Stimulated activated CD8-positive, alpha-beta memory T cell treated with anti-CD3 and anti-CD28 coated beads, Interleukin-4, amount 100 ng/mL, for 24 hours (primary cell): ENCODE data around the gene MS4A5.
"Not testable (repeated sequence)": the region's sequence is repeated elsewhere in the genome, so short reads cannot be mapped to it uniquely, and the experiment has no call there.

Source experiments
- DNase-seq: peaks from one replicate; pipeline ENCODE4 v3.0.0-alpha.2; 2020; ENCODE audit warnings: low read depth

MS4A5 gene, protein sequence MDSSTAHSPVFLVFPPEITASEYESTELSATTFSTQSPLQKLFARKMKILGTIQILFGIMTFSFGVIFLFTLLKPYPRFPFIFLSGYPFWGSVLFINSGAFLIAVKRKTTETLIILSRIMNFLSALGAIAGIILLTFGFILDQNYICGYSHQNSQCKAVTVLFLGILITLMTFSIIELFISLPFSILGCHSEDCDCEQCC

DNA sequence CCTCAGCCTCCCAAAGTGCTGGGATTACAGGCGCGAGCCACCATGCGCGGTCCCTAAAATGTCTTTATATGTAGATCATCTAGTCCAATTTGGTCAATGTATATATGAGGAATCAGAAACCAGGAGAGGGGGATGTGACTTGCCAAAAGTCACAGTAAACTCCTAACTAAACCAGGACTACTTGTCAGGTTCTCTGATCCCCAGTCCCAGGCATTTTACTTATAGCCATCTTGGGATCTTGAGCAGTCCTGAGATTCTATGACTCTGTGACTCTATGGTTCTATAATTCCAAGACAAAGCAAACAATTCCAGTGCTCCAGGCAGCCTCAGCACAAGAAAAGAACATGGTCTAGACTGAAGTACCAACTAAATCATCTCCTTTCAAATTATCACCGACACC is at the start of gene MS4A5:
TSS of gene MS4A5 (plus strand) at position 301 of the 400 bp plus-strand sequence. CDS start 103 bp downstream, outside the sequence.
- DNase-seq: no peak

DNA sequence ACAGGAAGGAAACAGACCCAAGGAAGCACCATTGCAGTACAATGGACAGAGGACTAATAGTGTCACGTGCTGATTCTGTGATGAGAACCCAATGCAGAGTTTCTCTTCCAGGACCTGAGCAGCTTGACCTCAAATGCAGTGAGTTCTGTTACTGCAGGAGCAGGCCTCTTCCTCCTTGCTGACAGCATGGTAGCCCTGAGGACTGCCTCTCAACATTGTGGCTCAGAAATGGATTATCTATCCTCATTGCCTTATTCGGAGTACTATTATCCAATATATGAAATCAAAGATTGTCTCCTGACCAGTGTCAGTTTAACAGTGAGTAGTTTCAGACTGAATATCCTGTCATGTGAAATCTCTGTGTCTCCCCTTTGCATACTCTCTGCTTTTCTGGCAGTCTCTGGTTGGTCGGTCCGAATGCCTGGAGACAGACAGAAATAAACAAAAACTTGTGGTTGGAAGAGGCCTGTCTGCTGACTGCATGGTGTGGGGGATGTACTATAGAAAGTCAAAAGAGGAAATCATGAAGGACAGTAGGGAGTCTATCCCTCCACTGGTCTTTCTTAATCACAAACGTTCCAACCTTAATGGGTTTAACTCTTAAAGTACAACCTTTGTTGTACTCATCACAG is 40.0 kb upstream of the MS4A5 start:
- no peak for DNase-seq

DNA sequence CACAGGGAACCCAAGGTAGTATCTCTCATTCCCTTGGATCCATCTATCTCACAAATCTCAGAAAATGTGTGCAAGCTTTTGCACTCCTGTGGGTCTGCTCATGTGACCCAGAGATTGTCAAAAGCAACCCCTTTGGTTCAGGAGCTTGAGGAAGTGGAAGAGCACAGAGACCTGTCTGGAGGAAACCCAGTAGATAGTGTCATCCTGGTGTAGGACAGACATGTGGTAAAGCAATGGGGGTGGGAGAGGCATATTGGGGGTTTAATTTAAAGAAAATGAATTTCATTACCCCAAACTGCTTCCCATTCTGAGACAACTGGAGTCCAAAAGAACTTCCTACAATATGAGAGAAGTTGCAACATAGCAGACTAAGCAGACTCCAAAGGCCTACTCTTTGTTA is 39.0 kb upstream of the MS4A5 start:
- DNase-seq: no peak

DNA sequence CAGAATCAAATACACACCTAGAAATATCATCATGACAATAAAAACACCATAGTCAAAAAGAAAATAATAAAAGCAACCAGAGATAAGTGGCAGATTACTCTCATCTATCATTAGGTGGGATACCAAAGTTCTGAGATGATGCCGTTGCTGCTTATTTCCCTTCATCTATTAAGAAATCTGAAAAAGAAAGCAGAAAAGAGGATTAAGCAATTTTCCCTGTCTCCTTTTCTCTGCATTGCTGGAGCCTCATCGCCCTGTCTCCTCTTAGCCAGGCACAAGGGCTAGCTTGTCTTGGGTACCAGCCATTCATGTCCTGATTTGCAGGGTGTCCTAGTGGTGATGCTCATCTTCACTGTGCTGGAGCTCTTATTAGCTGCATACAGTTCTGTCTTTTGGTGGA is 37.0 kb upstream of the MS4A5 start:
- no peak for DNase-seq

DNA sequence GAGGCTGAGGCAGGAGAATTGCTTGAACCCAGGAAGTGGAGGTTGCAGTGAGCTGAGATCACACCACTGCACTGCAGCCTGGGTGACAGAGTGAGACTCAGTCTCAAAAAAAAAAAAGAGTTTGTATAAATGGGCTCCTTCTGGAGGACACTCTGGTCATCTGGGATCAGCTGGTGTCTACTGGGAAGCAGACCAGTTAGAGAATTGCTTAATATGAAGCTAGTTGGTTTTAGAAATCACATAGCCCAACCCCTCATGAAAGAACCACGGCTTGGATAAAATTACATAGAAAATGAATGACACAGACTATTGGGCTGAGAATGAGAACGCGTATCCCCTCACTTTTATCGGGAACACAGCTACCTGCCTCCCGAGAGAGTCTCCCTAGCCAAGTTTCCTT is 36.4 kb upstream of the MS4A5 start:
- no peak for DNase-seq

DNA sequence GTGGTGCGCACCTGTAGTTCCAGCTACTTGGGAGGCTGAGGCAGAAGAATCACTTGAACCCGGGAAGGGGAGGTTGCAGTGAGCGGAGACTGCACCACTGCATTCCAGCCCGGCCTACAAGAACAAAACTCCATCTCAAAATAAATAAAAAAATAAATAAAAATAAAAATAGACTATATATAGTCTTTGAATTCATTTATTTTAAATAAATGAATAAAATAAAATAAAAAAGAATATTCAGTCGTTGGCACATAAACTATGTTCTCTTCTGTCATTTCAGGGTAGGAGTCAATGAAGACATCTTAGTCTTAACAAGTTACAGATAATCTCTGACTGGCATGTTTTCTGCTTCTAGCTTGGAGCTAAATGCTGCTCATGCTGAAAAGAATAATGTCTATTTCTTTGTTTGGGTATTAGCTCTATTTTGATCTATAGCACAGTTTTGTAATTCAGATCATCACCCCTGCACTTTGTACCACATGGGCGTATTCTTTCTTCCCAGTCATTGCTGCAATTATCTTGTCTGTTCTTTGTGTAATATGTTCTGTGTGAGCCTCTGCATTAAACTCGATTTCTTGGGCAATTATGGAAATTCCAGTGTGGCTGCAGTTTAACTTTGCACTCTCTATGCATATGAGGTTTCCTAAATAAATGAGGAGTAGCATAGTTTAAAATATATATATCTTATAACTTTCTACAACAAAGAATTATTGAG is 34.5 kb upstream of the MS4A5 start:
- DNase-seq: no peak

DNA sequence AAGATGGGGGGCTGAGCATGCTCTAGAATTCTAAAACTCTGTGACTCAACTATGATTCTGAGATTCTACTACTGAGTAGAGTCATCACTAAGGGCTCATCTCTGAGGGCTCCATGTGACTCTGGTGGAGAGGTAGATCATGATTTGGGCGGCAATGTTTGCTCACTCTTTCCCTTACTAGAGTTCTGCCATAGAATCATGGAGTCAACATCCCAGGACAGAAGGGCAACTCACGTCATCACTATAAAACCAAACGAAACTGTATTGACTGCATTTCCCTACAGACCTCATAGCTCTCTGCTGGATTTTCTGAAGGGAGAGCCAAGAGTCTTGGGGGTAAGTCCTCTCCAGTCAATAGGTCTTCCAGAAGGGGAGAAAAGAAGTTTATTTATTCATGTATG is 33.0 kb upstream of the MS4A5 start, which contains the start of gene MS4A14:
TSS of gene MS4A14 (plus strand) at position 78 of the 400 bp plus-strand sequence. CDS start at position 198, 120 bp downstream.
- DNase-seq: no peak

DNA sequence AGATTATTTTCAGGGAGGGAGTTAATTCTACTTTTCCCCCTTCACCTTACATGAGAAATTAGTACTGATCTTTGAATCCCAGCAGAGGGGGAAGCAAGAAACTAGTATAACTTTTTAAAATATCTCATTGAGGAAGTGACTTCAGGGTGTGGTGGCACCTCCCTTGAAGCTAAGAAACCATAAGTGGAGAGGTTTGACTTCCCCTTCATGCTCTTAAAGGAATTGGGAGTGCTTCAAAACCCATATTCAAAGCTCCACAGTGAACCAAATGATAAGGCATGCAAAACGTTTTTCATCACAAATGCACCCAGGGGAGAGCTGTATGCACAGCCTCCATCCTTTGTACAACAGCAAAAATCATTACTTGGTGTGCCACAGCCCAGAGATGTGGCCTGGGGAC is 32.6 kb upstream of the MS4A5 start:
- DNase-seq: no peak

DNA sequence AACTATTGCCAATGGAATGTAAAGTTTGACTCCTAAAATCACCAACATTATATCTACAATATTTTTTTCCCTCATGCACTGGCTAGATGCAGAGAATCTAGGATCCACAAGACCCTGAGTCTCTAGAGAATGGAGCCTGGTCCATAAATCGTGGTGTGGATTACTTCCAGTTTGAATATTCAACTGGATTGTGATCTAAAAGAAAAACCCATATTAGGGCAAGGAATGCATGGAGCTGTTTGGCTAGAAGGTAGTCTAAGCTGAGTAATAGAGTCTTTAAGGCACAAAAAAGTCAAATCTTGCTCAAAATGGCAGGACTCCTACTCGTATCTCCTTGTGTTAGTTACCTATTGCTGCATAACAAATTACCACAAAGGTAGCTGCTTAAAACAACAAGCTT is 9.4 kb upstream of the MS4A5 start:
- no peak for DNase-seq

DNA sequence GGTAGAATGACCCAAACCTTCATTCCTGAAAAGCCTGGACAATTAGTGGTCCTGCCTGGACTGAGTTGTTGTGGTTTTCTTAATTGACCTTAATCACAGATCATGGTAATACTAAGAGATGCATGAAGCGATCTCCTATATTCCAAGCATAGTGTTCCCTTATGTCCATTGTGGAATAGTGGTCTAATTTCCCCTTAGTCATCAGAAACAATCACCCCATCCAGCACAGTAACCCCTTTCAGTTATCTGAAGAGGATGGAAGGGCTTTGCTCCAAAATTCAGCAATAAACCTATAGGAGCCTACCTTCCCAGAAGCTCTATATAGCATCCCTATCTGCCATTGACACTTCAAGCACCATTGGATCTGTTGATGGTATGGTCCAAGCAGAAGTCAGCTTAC is 6.8 kb upstream of the MS4A5 start:
- DNase-seq: no peak

DNA sequence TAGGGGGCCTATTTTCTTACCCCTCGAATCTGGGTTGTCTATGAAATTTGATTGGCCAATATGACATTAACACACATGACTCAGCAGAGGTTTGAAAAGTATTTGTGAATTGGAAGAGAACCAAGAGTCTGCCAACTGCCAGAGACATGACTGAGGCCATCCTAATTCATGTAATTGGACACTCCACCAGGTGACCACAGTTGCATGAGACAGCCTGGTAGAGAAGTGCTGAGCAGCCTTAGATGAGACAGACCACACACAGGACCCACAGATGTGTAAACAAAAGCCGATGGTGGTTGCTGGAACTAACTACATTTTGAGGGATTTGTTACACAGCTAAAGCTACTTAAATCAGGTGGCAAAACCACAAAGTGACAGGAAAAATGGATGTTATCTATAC is 855 bp upstream of the MS4A5 start:
- DNase-seq: no peak

DNA sequence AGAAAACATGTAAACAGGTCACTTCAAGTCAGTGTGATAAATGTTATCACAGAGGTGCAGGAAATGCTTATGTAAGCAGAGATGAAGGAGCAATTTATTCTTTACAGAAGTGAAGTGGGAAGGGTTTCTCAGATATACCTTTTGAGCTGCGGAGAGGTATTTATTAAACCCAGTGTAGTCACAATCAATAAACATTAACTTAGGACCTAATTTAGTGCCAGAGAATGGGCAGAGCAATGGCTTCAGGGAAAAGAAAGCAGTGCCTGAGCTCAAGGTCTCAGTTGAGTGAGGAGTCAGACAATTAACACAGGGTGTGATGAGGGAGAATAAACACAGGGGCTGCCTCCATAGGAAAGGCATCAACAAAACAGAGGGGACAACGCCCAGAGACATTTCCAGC is 1.9 kb downstream of the MS4A5 start:
- no peak for DNase-seq

DNA sequence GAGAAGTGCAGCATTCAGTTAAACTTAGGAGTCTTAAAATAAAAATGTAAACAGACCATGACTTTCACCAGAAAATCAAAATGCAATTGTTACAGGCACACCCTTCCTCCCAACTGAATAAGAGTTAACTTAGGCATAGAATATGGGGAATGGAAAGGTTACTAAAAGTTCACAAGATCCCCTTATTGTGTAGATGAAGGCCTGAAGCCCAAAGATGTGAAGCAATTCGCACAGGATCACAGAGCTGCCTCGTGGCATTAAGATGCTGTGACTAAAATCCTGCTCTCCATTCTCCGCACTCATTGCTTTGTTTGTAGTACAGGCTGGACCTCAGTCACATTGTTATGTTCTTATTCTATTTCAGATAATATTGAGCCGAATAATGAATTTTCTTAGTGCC is 4.0 kb downstream of the MS4A5 start:
- no peak for DNase-seq

DNA sequence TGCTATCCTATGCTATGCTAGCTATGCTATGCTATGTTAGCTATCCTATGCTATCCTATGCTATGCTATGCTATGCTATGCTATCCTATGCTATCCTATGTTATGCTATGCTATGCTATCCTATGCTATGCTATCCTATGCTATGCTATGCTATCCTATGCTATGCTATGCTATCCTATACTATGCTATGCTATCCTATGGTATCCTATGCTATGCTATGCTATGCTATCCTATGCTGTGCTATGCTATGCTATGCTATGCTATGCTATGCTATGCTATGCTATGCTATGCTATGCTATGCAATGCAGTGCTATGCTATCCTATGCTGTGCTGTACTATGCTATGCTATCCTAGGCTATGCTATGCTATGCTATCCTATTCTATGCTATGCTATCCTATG is 17.7 kb downstream of the MS4A5 start:
- DNase-seq: no peak

DNA sequence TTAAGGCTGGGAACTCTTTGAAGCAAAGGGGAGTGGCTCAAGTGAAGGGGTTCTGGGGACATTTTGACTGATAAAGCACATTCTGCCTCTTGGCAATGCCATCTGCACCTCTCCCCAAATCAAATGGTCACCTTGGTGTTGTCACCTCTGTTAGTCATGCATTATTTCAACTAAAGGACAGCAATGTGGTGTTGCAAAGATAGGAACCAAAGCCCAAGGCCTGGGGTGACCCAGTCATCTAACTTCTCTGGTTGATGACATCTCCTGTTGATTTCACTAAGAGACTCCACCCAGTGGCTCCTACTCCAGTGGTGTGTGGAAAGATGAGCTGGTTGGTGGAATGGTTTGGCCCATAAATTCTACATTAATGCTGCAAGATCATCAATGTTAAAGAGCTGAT is 18.5 kb downstream of the MS4A5 start:
- no peak for DNase-seq

DNA sequence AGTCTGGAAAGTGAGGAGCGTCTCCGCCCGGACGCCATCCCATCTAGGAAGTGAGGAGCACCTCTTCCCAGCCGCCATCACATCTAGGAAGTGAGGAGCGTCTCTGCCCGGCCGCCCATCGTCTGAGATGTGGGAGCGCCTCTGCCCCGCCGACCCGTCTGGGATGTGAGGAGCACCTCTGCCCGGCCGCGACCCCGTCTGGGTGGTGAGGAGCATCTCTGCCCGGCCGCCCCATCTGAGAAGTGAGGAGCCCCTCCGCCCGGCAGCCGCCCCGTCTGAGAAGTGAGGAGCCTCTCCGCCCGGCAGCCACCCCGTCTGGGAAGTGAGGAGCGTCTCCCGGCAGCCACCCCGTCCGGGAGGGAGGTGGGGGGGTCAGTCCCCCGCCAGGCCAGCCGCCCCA is 21.8 kb downstream of the MS4A5 start:
- DNase-seq: not testable (repeated sequence)

DNA sequence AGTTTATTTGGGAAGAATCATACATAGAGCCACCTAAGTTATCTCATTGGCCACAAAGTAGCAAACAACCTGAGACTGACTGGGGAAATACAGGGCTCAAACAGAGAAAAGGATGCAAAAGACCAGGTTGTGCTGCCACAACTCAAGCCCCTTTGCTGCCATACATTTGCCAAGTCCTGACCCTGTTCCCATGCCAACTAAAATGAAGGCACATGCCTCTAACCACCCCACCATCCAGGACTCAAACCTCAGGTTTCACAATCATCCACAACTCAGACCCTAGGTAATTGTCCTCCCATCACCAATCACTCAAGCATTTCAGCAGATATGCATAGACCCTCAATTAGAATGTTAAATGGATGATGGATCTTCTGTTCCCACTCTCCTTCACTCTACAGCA is 24.8 kb downstream of the MS4A5 start:
- DNase-seq: no peak

DNA sequence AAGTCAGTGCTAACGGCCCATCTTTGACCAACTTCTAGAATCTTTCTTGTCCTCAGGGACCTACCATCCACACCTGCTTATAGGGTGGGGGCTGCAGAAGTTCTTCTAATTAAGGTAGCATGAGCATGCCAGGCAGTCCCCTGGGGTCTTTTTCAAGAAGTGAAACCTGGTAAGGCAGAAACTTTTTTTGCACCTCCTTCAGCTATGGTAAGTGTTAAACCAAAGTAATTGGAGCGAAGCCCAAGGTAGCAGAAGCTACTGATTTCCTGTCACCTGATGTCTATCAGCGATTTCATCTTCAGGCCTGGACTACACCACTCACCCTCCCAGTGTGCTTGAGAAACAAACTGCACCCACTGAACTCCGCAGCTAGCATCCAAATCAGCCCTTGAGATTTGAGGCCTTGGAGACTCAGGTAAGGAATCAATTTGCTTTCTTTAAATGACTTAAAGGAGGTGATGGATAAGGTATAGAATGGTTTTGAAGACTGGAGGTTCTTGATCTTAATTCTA is 26.2 kb downstream of the MS4A5 start, which contains the start of gene MS4A1:
TSS of gene MS4A1 (plus strand) at position 317 of the 512 bp plus-strand sequence. CDS start 6,528 bp downstream, outside the sequence.
- no peak for DNase-seq

DNA sequence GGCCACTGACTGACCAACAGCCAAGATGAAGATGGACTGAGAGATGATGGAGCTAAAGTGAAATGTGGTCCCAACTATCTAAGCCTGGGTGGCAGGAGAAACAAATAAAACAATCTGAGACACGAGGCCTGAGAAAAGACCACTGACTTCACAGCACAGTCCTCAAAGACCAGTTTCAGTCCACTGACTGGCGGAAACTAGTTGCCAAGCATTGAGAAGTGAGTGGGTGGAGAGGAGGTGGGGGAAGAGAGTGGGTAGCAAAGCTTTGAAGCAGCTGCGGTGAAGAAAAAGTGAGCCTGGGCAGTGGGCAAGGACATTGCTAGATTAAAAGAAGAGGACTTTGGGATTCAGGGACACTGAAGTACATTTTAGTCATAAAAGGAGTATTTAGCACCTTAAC is 28.2 kb downstream of the MS4A5 start:
- DNase-seq: no peak

DNA sequence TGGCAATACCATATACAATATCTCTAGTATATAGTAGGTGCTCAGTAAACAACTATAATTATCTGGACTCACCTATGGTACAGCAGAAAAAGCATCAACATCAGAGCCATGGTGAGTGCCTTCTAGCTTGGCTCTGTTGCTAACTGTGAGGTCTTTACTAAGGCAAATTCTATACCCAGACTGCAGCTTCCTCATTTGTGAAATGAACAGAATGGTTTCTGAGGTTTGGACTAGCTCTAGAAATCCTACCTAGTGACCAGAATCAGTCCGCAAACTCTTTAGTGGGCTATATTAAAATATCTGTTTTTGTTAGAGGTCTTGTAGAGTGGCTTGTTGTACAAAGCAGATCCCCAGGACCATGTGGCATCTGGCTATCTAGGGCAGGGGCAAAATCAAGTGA is 30.0 kb downstream of the MS4A5 start:
- no peak for DNase-seq

DNA sequence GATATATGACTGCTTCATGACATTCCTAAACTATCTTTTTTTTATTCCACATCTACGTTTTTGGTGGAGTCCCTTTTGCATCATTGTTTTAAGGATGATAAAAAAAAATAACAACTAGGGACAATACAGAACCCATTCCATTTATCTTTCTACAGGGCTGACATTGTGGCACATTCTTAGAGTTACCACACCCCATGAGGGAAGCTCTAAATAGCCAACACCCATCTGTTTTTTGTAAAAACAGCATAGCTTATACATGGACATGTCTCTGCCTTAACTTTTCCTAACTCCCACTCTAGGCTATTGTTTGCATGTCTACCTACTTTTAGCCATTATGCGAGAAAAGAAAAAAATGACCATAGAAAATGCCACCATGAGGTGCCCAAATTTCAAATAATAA is 39.5 kb downstream of the MS4A5 start:
- no peak for DNase-seq

DNA sequence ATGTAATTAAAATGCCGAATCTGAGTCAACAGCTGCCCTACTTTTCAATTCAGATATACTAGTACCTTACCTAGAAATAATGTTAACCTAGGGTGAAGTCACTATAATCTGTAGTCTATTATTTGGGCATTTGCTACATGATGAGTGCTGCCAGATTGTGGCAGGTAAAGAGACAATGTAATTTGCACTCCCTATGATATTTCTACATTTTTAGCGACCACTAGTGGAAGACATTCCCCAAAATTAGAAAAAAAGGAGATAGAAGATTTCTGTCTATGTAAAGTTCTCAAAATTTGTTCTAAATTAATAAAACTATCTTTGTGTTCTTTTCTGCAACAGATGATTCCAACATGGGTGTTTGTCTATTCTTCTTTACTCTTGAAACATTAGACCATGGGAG is 40.4 kb downstream of the MS4A5 start:
- DNase-seq: no peak

DNA sequence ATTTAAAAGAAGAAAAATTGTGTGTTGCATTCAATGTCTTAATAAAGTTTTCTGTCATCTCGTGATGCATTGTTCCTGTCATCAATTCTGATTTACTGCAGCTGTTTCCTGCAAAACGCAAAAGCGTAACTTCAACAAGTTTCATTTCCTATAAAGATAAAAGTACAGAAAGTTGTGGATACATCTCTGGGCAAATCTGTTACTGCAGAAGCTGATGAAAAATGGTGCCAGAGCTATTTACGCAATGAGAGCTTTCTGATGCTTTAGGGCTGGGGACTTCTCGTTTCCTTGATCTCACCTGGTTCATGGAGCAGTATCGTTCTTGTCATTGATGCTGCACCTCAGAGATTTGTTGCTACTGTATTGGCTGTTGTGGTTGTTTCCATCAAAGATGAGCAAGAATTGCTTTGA is 47.7 kb downstream of the MS4A5 start:
- no peak for DNase-seq
